GM21515 (cell line): Measurements from ENCODE around the gene VAV1.

Source experiments
- ATAC-seq: cut with Tn5 transposase; IDR thresholded peaks from one replicate; pipeline ENCODE4 v1.9.1; 2021; ENCODE audit not compliant: unreplicated experiment

Gene VAV1

GRCh38 chr19:6772028-6772865 is at the start of gene VAV1:
TSS of gene VAV1 (plus strand) at chr19:6772708. CDS start at chr19:6772808, 100 bp downstream.
- ATAC-seq = no peak

DNA sequence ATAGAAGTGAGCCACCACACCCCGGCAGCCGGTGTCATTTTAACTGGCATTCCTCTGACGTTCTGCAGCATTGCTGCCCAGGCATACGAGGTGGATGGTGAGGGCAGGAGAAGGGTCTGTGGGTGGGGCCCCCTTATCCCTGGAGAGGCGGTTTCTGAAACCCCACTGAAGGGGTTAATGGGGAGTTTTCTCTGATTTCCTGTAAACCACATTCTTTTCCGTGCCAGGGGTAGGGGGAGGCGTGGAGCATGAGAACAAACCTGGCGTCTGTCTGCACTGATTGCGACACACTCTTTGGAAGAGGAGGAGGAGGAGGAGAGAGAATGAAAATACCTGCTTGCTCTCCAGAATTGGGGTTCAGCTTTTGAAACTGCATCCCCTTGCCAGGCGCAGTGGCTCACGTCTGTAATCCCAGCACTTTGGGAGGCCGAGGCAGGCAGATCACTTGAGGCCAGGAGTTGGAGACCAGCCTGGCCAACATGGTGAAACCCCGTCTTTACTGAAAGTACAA is 49.3 kb upstream of the VAV1 start:
- no peak for ATAC-seq

GRCh38 chr19:6723738-6724137 is 48.8 kb upstream of the VAV1 start:
- ATAC-seq = no peak

GRCh38 chr19:6724631-6725492 is 47.6 kb upstream of the VAV1 start:
- no peak for ATAC-seq

DNA sequence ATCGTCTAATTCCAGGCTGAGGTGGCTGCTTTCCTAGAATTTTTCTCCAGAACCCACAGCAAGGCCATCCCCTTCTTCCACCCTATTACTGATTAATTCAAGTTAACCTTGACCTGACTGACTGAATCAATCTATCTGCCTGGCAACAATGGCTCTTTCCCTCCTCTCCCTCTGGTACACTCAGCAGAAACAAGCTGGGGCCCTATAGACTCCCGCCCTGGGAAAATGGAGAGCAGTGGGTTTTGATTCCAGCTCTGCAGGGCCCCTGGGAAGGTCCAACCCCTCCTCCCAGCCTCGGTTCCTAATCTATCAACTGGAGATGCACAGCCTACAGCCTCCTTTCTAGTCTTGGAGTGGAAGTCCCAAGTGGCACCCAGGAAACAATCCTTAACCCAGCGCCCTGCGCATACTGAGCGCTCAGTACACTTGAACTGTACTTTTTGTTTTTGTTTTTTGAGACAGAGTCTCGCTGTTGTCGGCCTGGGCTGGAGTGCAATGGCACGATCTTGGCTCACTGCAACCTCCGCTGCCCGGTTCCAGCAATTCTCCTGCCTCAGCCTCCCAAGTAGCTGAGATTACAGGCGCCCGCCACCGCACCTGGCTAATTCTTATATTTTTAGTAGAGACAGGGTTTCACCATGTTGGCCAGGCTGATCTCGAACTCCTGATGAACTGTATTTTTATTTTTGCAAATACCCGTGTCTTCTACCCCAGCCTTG is 46.8 kb upstream of the VAV1 start:
- ATAC-seq = no peak

- ATAC-seq = no peak
Measured at GRCh38 chr19:6728346-6728745, 44.2 kb upstream of the VAV1 start.

- no peak for ATAC-seq
Measured at GRCh38 chr19:6729573-6730152, 42.8 kb upstream of the VAV1 start.

DNA sequence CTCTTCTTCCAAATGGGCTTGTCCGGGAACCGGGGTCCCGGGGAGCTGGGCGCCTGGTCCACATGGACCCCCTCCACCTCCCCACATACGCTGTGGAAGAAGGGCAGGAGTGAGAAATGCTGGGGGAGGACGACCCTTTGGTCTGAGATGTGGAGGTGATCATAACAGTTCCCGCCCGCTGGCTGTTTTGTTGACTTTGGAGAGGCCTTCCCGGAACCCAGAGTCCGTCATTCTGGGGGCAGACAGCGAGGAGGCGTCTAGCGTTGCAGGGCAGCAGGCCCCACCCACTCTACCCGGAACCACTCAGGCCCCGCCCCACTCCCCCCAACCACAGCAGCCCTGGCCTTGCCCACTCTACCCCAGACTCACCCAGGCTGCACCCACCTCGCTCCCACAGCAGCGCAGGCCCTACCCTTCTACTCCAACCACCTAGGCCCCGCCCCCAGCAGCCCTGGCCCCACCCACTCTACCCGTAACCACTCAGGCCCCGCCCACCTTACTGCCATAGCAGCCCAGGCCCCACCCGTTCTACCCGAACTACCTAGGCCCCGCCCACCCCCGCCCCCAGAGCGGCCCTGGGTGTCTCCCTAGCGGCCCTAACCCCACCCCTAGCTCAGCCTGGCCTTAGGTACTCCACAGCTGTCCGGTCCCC is 42.2 kb upstream of the VAV1 start:
- ATAC-seq = no peak

- ATAC-seq = no peak
Measured at GRCh38 chr19:6730941-6731670, 41.4 kb upstream of the VAV1 start.

- no peak for ATAC-seq
Measured at GRCh38 chr19:6731822-6732221, 40.7 kb upstream of the VAV1 start.

GRCh38 chr19:6732803-6733337 is 39.6 kb upstream of the VAV1 start:
- ATAC-seq = no peak

DNA sequence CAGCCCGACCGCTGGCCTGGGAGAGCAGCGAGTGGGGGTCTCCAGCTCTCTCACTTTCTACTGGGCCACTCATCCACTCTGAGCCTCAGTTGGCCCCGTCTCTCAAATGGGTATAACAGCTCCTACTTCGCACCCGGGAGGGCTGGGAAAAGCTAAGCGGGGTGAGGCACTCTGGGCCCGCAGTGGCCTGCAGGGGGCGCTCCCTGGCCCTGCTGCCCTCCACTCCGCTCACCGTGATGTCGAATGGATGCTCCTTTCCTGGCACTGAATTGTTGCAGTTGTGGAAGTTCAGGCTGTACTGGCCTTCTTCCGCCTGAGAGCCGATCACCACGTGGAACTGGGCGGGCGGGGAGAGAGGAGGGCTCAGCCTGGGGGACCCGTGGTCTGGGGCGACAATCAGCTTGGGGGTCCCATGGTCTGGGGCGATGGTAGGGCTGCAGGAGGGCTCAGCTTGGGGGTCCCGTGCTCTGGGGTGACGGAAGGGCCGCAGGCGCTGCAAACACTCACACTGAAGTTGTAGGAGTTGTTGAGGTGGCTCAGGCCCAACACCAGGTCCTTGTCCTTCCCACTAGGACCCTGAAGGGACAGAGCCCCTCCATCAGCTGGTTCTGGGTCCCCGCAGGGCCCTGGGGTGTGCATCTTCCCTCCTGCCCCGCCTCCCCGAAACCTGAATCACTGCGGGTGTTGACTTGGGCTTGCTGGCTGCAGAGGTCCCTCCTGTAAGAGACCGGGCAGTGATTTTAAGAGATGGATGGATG is 39.0 kb upstream of the VAV1 start:
- ATAC-seq = no peak

DNA sequence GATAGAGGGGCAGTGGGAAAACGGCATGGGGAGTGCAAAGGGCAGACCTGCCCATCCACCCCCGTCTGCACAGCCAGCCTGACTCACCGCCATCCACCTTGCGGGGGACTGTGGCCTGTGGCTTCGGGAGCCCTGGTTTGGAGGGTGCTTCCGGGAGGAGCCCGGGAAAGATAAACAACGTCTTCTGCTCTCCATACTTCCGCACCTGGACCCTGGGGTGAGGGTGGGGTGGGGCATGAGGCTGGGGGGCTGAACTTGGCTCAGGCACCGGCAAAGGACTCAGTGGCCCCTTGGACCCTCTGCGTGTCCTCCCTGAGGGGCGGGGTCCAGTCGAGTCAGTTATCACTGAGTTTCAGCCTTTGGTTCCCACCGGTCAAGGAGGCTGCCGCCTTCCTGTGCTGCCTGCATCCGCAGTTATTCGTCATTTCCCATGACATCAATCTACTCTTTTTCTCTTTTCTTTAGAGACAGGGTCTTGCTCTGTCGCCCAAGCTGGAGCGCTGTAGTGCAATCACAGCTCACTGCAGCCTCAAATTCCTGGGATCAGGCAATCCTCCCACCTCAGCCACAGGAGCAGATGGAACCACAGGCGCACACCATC is 38.3 kb upstream of the VAV1 start:
- ATAC-seq = no peak

DNA sequence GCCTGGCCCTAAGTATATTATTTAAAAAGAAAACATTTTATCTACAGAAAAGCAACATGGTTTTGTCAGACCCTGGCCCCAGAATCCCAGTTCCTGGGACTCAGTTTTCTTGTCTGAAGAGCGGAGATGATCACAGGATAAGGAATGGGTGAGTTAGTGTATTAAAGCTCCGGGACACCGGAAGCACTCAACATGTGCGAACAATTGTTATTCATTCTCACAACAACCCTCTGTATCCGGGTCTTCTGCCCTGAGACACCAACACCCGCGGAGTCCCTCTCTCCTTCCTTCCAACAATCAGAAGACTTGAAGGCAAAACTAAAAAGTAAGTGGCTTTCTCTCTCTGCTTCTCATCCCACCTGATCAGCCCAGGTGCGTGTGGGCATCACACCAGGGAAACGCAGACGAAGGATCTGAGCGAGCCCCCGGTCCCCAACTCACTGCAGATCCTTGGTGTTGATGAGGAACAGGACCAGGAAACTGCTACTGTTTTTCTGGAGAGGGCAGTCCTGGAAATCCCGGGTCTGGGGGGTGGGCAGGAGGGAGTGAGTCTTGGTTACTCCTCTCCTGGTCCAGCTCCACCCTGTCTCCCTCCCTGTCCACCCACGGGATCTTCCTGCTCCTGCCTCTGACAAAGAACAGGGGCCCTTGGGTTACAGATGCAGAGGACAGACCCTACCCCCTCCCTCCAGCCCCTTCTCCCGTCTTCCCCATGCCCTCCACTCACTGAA is 37.2 kb upstream of the VAV1 start:
- no peak for ATAC-seq

DNA sequence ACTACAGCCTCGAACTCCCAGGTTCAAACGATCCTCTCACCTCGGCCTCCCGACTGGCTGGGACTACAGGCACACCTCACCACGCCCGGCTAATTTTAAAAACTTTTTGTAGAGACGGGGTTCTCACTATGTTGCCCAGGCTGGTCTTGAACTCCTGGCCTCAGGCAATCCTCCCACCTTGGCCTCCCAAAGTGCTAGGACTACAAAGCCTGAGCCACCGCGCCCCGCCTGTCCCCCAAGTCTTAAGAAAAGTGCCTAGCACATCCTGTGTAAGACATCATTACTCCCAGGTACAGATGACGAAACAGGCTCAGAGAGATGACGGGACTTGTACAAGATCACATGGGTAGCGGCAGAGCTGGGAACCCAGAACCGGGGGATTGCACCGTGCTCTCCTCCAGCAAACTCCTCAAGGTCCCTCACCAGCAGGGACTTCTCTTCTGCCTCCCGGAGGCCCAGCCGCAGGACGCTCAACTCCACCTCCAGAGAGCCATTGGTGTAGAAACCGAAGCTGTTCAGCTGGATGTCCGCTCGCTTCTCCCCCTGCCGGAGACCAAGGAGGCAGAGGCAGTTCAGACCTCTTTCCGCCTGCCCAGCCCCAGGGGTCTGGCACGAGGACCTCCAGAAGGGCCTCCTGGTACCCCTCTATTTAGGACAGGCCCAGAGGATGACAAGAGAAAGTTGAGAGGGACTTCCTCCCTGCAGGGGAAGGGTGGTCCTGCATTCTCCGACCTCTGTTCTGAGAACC is 36.2 kb upstream of the VAV1 start:
- ATAC-seq = no peak

- ATAC-seq = no peak
Measured at GRCh38 chr19:6736917-6737283, 35.6 kb upstream of the VAV1 start.

- ATAC-seq = peak; percentile 58
Measured at GRCh38 chr19:6737284-6737872, 35.1 kb upstream of the VAV1 start, which contains the start of gene GPR108. TSS of gene GPR108 (minus strand) at chr19:6737580. CDS start at chr19:6737576, 4 bp downstream.
